Lower leg skin (tissue), 4 donors: ENCODE data around the gene DDX1. TPM values are rescaled to one million over a fixed set of nuclear protein-coding genes. Genes with fewer than 3 reads are reported as not detected.
"Not testable (repeated sequence)": the region's sequence is repeated elsewhere in the genome, so short reads cannot be mapped to it uniquely, and the experiment has no call there.

Experiments
- DNase-seq, 2 donors: peaks; one replicate each; pipeline ENCODE4 v3.0.0-alpha.2; 2019; ENCODE audit warnings: low spot score in 2 of 2
- H3K4me3 ChIP-seq: fragments of 200-600 bp; sonication (generic); 2 replicates; pipeline ENCODE4 v1.5.1; 2017; ENCODE audit warnings: mild to moderate bottlenecking, low read depth; ENCODE audit not compliant: poor library complexity, severe bottlenecking
- POLR2A ChIP-seq, 2 donors: fragments of 450-650 bp; IDR thresholded peaks; one replicate each; pipeline ENCODE4 v1.6.1; 2016 to 2017; ENCODE audit warnings: antibody characterized with exemption in 2 of 2, mild to moderate bottlenecking in 1 of 2, moderate library complexity in 1 of 2
- WGBS, 2 donors: methylation state at CpG; one replicate each; pipeline ENCODE4 v1.1.5; 2018; 5-methylcytosine and 5-hydroxymethylcytosine counted together
- intact Hi-C: fragments of 100-400 bp; cut with DNase I; formaldehyde crosslinking; loops from one replicate; pipeline ENCODE4 v1.15.0; 2023; ENCODE audit warnings: low total_unique reads
- total RNA-seq, 4 donors: library from RNA; depleted of rRNA; stranded (reverse); fragments of >200 nt; gene quantifications; one replicate each; pipeline ENCODE4 v1.1.0, GENCODE V29; 2016
- TF ChIP-seq, protein P1 (sequence below), 3 donors: fragments of 450-650 bp; IDR thresholded peaks; one replicate each; pipeline ENCODE4 v1.5.1; 2016; ENCODE audit warnings: antibody characterized with exemption in 3 of 3, mild to moderate bottlenecking in 3 of 3, moderate library complexity in 2 of 3

The DDX1 gene
- total RNA-seq, 4 donors from 2014 or later, result 38.8 to 55.5 (median 44.4) TPM

DNA sequence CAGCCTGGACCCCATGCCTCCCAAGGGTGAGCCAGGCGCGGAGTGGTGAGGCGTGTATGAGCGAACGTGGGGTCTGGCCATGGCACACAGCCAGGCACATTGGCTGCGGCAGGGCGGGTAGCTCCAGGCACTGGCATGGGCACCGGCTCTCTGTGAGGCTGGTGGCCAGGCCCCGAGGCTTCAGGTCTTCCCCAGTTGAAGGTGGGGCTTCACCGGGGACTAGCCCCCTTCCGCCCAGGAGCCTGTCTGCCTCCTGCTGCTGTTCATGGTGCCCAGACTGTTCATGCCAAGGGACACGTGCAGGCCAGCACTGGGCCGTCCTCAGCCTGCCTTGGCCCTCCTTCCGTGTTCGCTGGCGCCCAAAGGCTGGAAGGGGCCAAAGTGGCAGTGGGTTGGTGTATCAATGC, 26.8 kb downstream of the DDX1 start:
- no peak for TF ChIP-seq POLR2A (IDR thresholded peaks at IDR 0.05)
- TF ChIP-seq, protein P1, sequence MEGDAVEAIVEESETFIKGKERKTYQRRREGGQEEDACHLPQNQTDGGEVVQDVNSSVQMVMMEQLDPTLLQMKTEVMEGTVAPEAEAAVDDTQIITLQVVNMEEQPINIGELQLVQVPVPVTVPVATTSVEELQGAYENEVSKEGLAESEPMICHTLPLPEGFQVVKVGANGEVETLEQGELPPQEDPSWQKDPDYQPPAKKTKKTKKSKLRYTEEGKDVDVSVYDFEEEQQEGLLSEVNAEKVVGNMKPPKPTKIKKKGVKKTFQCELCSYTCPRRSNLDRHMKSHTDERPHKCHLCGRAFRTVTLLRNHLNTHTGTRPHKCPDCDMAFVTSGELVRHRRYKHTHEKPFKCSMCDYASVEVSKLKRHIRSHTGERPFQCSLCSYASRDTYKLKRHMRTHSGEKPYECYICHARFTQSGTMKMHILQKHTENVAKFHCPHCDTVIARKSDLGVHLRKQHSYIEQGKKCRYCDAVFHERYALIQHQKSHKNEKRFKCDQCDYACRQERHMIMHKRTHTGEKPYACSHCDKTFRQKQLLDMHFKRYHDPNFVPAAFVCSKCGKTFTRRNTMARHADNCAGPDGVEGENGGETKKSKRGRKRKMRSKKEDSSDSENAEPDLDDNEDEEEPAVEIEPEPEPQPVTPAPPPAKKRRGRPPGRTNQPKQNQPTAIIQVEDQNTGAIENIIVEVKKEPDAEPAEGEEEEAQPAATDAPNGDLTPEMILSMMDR (IDR thresholded peaks at IDR 0.05), result no peak
- WGBS, 2 donors, result 89 to 90% methylated on average over 7 to 16 of the region's 16 CpGs
- intact Hi-C loops, result no loop called here
- H3K4me3 ChIP-seq, result no peak overlapping the region
- no peak for DNase-seq

DNA sequence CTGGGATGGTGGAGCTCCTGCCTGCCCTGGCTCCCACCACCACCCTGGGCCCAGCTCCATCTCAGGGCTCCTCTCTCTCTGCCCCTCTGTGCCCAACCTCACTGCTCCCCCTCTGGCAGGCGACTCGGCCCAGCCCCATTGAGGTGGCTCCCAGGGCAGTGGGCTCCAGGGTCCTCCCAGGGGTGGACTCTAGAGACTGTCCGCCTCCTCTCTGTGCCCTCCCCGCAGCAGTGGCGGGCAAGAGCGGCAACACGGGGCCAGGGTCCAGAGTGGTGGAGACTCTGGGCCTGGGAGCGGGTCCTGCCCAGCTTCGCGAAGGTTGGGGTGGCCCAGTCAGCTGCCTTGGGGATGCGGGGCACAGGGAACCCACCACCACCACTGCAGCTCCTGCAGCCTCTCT, 27.4 kb downstream of the DDX1 start:
- DNase-seq, result no peak
- intact Hi-C loops, result no loop called here
- H3K4me3 ChIP-seq, result no peak overlapping the region
- TF ChIP-seq, protein P1 (IDR thresholded peaks at IDR 0.05), result no peak
- TF ChIP-seq POLR2A (IDR thresholded peaks at IDR 0.05), result no peak
- 97 to 98% methylated on average over 9 to 11 of the region's 11 CpGs for WGBS, 2 donors

- no peak overlapping the region for H3K4me3 ChIP-seq
- 76 to 77% methylated on average over 5 of the region's 5 CpGs for WGBS, 2 donors
- no peak for DNase-seq
- TF ChIP-seq POLR2A (IDR thresholded peaks at IDR 0.05), result no peak
- TF ChIP-seq, protein P1 (IDR thresholded peaks at IDR 0.05), result no peak
- intact Hi-C loops, result no loop called here
Measured at GRCh38 chr2:15619510-15619909, 27.8 kb downstream of the DDX1 start.

GRCh38 chr2:15619938-15620337, 28.3 kb downstream of the DDX1 start:
- DNase-seq, result no peak
- TF ChIP-seq, protein P1 (IDR thresholded peaks at IDR 0.05), result no peak
- TF ChIP-seq POLR2A (IDR thresholded peaks at IDR 0.05), result no peak
- H3K4me3 ChIP-seq, result no peak overlapping the region
- WGBS, 2 donors, result 93 to 99% methylated on average over 4 of the region's 4 CpGs
- intact Hi-C loops, result no loop called here

GRCh38 chr2:15620340-15620739, 28.7 kb downstream of the DDX1 start:
- no peak overlapping the region for H3K4me3 ChIP-seq
- 96 to 98% methylated on average over 2 of the region's 2 CpGs for WGBS, 2 donors
- intact Hi-C loops, result no loop called here
- no peak for DNase-seq
- no peak for TF ChIP-seq POLR2A (IDR thresholded peaks at IDR 0.05)
- TF ChIP-seq, protein P1 (IDR thresholded peaks at IDR 0.05), result no peak

DNA sequence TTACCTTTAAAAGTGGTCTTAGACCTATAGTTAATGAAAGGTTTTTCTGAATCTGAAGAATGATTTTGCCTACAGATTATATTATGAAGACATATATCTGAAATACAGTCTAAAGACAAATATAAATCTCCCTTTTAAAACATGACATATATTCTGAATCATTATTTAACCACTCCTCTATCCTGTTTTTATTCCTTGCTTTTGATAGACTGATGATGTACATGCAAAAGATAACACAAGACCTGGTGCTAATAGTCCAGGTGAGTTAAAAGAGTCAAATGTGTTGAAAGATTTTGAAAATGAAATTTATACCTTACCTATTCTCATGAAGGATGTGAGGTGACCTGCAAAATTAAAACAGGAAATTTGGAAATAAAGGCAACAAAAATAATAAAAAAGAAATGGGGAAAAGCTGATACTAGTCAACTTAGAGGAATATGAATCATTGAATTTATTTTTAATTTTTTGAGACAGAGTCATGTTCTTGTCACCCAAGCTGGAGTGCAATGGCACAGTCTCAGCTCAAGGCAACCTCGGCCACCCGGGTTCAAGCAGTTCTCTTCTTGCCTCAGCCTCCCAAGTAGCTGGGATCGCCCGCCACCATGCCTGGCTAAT, 29.3 kb downstream of the DDX1 start:
- TF ChIP-seq, protein P1 (IDR thresholded peaks at IDR 0.05), result no peak
- no peak for TF ChIP-seq POLR2A (IDR thresholded peaks at IDR 0.05)
- H3K4me3 ChIP-seq, result no peak overlapping the region
- intact Hi-C loops, result no loop called here
- 95 to 98% methylated on average over 4 of the region's 4 CpGs for WGBS, 2 donors
- DNase-seq, result no peak

- DNase-seq, result not testable (repeated sequence)
- WGBS, 2 donors, result 88% methylated on average over 5 of the region's 5 CpGs
Measured at GRCh38 chr2:15621472-15621870, 29.8 kb downstream of the DDX1 start.

More at GRCh38 chr2:15621472-15621870, 29.8 kb downstream of the DDX1 start:
- H3K4me3 ChIP-seq, intact Hi-C loops: not testable (repeated sequence)
